GM19463 (cell line): ENCODE results near the gene NR2F1-AS1.

Source experiments
- ATAC-seq: cut with Tn5 transposase; IDR thresholded peaks from one replicate; pipeline ENCODE4 v1.9.1; 2021; ENCODE audit warnings: mild to moderate bottlenecking, moderate library complexity; ENCODE audit not compliant: unreplicated experiment

Gene NR2F1-AS1

DNA sequence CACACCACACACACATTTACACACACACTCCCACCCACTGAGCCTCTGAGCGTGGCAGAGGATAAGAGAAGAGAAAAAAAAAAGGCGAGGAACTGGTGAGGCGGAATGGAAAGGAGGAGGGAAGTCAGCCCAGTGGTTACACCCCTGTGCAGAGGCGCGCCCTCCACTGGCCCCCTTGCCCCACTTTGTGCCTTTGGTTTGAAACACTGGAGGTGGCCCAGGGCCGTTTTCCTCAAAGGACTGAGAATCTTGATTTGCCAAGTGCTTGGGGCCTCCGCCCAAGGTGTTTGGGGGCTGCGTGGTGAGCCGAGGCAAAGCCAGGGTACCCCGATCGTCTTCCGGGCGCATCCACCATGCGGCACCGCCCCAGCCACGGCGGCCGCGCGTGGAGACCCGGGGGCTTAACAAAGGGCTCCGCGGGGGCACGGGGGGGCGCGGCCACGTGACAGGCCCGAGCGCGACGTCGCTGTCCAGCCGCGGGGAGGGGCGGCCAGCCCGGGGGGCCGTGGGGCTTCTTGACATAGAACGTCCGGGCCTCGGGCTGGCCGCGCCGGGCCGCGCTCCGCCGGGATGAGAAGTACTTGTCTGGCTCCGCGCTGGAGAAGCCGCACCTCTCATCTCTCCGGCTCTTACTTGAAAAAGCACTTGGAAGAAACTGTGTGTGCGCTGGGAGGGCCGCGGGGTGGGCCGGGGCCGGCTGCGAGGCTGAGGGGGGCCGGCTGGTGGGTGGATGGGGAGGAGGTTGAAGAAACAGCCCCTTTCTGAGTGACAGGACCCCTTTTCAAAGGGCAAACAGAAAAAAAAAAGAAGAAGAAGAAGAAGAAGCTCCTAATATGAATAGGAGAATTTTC lies 23.0 kb upstream of the NR2F1-AS1 start:
- ATAC-seq = no peak

DNA sequence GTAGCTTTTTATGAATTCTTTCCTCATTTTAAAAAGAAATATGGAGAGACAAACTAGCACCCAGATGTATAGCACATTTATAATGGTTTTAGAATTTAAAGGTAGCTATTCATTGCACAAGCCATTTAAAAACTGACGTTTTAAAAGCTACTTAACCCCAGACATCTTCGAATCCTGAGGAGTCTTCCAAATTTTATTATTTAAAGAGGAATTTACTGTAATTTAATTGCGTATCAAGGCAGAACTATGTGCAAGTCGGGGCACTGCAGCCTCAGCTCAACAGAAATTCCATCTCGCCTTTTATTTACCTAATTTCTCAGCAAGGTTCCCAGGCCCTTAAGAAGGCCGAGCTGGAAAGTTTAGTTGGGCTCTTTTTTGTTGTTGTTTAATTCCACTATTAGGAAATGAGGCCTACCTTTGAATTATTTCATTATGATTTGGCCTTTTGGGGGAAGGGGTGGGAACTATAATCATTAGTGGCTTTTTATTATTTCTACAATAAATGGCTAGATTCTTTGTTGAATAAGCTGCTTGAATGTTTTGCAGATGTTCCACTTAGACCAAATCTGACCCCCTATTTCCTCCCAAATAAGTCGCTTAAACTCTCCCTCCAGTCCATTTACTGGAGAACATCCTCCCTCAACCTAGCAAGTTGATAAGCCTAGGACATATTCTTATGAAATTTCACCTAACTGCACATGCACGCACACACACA lies 22.2 kb upstream of the NR2F1-AS1 start:
- no peak for ATAC-seq

DNA sequence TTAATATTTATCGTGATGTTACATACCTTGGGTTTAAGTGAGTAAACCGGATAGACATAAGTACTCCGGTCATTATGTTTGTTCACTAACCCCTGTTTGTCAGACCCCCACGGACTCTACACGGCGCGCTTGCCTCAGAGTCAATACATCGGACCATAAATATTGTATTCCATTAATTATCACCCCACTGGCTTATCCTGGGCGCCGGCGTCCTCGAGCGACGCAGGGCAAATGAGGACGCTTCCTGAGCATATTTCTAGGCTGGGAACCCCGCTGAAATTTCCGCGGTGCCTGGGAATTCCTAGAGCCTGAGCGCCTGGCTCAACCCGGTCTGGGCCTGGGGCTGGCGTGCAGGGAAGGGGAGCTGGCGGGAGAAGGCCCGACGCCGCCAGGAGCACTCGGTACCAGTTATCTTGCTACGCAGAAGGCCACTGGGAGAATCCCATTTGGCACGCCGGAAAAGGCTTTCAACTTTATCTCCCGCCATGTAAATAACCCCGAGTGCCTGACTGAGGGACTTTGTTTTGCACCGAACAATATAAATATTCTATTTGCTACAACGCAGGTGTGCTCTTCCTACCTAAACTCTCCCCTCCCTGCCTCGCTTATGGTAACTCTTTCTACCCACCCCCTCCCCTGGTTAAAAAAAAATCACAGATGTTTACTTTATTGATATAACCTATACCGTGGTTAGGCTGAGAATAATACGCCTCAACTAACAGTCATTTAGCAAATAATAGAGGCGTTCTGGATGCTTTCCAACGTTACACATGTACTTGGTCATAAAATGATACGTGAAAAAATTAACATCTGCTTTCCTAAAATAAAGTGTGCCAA lies 21.4 kb upstream of the NR2F1-AS1 start:
- no peak for ATAC-seq

DNA sequence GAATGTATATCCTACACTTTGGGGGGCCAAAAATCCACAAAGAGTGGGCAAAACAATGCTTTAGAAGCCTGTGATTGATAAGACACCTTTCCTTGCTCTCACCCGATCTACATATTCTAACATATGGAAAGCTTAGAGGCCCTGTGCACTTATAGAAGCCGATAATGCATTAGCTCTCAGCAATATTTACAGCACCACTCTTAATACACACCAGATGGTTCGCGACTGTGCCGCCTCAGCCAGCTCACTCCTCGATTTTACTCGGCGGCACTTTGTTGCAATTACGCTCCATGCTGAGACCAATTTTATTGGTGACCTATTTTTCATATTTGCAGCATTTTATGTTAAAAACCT lies 20.8 kb upstream of the NR2F1-AS1 start:
- ATAC-seq = no peak

GRCh38 chr5:93601071-93601801 lies 20.2 kb upstream of the NR2F1-AS1 start:
- ATAC-seq = no peak

- no peak for ATAC-seq
These were observed 19.5 kb upstream of the NR2F1-AS1 start for GRCh38 chr5:93600409-93601070.

DNA sequence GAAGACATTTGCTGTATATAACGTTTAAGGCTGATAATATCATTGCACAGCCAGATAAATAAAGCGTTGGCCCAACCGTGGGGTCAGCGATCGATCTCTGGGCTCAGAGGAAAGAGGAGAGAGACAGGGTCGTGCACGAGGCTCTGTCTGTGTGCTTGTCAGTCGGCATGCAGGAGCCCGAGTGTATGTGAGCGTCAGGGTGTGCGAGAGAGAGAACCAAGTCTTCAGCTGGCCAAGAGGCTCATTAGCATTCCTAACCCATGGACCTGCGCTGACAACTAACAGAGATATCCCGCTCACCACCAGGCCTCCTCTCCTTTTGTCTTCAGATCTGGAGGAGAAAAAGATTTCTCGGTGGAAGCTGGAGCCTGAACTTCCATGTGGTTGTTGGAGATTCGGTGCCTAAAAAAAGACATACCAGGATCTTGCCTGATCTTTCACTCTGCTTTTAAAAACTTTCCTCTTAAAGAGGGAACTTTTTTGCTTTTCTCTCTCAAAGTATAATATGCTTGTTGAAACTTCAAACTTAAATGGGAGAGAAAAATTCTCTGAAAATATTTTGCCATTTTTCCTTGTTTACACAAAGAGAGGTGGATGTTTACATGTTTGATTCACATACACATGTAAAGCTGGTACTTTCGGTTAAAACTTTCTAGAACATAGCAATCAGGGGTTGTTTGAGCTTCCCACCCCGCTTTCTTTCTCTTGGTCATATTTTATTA lies 18.5 kb upstream of the NR2F1-AS1 start:
- ATAC-seq = no peak

- ATAC-seq = no peak
These were observed 18.0 kb upstream of the NR2F1-AS1 start for GRCh38 chr5:93599001-93599379.

DNA sequence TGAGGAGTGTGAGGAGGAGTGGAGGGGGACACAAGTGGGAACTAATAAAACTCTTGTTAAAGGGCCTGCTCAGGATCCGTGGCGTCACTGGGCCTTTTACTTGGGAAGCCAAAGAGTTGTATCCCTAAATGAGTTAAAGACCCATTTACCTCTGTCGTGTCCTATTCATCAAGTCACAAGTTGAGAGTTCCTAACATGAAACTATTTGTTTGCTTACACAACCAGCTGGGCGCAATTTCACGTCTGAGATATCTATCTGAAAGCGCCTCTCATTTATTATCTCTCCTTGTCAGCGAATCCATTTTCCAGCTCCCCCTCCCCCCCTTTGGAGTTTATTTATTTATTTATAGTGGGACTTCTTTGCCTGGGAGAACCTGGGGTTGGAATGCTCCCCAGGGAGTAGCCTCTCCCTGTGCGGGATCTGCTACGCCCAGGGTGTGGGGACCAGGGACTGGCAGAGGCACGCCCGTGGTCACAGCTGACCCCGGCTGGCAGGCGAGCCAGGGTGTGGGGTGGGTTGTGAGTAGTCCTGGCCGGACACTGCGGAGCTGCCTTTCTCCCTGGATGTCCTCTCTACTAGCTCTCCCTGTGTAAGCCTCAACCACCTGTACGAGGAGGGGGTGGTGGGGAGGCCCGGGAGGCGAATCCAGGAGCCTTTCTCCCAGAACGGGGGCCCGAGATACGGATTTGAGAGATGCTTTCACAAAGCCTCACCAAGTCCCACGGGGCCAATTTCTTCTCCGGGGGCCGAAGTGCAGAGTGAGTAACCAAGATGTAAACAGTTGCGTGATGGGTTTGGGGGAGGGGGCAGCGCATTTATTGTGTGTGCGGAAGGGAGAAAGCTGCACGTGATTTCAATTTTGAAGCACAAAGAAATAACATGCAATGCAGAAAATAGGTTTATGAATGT lies 17.3 kb upstream of the NR2F1-AS1 start:
- no peak for ATAC-seq

GRCh38 chr5:93596676-93597490 lies 15.9 kb upstream of the NR2F1-AS1 start:
- ATAC-seq = peak; percentile 57

- ATAC-seq = no peak
These were observed 15.3 kb upstream of the NR2F1-AS1 start for GRCh38 chr5:93596310-93596675.

GRCh38 chr5:93595420-93596147 lies 14.6 kb upstream of the NR2F1-AS1 start:
- ATAC-seq = no peak

GRCh38 chr5:93594591-93595419 lies 13.8 kb upstream of the NR2F1-AS1 start:
- no peak for ATAC-seq

- ATAC-seq = no peak
These were observed 12.6 kb upstream of the NR2F1-AS1 start for GRCh38 chr5:93593476-93594131.

DNA sequence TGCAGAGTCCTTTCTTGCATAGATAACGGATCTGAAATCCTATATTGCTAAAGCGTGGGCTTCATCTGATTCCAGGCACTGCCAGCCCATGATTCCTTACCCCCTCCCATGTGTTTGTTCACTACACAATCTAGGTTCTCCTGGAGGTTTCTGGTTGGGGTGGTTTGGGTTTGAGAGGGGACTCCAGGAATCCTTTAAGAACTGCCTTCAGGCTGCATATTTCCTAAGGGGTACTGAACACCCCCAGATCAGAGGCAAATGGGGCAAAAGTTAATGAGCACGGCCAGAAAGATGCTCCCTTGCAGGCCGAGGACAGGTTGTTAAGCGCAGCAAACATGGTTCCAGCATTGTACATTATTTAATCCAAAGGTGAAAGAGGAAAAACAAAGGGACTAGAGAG lies 11.9 kb upstream of the NR2F1-AS1 start:
- ATAC-seq = no peak
